Uterus (tissue), 4 donors: Measurements from ENCODE around the gene ZC3H15. TPM values are rescaled to one million over a fixed set of nuclear protein-coding genes. Genes with fewer than 3 reads are reported as not detected.

Experiments used
- DNase-seq, 2 donors: peaks; one replicate each; pipeline ENCODE4 v3.0.0-alpha.2; 2019 to 2020
- H3K27ac ChIP-seq, 2 donors: fragments of 200-600 bp; sonication (generic); 1 replicate in 1 of 2; 2 replicates in 1 of 2; pipeline ENCODE4 v1.5.1; 2016 to 2018
- H3K27me3 ChIP-seq, 2 donors: fragments of 200-600 bp; sonication (generic); one replicate each; pipeline ENCODE4 v1.5.1; 2018 to 2019; ENCODE audit warnings: control low read depth in 1 of 2
- H3K36me3 ChIP-seq, 2 donors: fragments of 200-600 bp; sonication (generic); one replicate each; pipeline ENCODE4 v1.5.1; 2019; ENCODE audit warnings: control low read depth in 1 of 2
- H3K4me1 ChIP-seq, 2 donors: fragments of 200-600 bp; sonication (generic); one replicate each; pipeline ENCODE4 v1.5.1; 2018 to 2019; ENCODE audit warnings: control low read depth in 1 of 2
- H3K4me3 ChIP-seq, 2 donors: fragments of 200-600 bp; sonication (generic); 1 replicate in 1 of 2; 2 replicates in 1 of 2; pipeline ENCODE4 v1.5.1; 2018 to 2019; ENCODE audit warnings: mild to moderate bottlenecking in 1 of 2
- H3K9me3 ChIP-seq, 2 donors: fragments of 200-600 bp; sonication (generic); one replicate each; pipeline ENCODE4 v1.5.1; 2019; ENCODE audit warnings: control low read depth in 1 of 2
- CTCF ChIP-seq, 4 experiments: fragments of 200-600 bp in 2 of 4; fragments of 450-650 bp in 2 of 4; sonication (generic) in 2 of 4; IDR thresholded peaks; one replicate each; pipeline ENCODE4 v1.5.1; 2016 to 2019; ENCODE audit warnings: antibody characterized with exemption in 4 of 4, mild to moderate bottlenecking in 2 of 4, moderate library complexity in 1 of 4
- POLR2A ChIP-seq, 2 donors: fragments of 450-650 bp; IDR thresholded peaks; one replicate each; pipeline ENCODE4 v1.6.1; 2016; ENCODE audit warnings: antibody characterized with exemption in 2 of 2, mild to moderate bottlenecking in 1 of 2, moderate library complexity in 1 of 2
- intact Hi-C: fragments of 100-400 bp; cut with DNase I; formaldehyde crosslinking; loops from one replicate; pipeline ENCODE4 v1.15.1; 2023; ENCODE audit warnings: low total_unique reads
- total RNA-seq, 4 donors: library from RNA; depleted of rRNA in 3 of 4; stranded (reverse); fragments of >200 nt in 3 of 4; gene quantifications; one replicate each; pipeline versions ENCODE4 v1.1.0 to v1.2.4, GENCODE V29; 2014 to 2023
- donor health status: DM: yes; HTN: yes; CAD: no.

The ZC3H15 gene
- total RNA-seq, 4 donors from 2014 or later: 28.2 to 82.1 (median 49.5) TPM

- TF ChIP-seq POLR2A (IDR thresholded peaks at IDR 0.05): no peak
- TF ChIP-seq CTCF (IDR thresholded peaks at IDR 0.05): no peak
- H3K27ac ChIP-seq: no peak overlapping the region
- no peaks in the 10 kb centered on the region for H3K9me3 ChIP-seq
- no peak for DNase-seq
- H3K4me1 ChIP-seq: no peaks in the 10 kb centered on the region
- H3K4me3 ChIP-seq: no peak overlapping the region
- H3K36me3 ChIP-seq: no peaks in the 10 kb centered on the region
- intact Hi-C loops: no loop called here
- H3K27me3 ChIP-seq: no peaks in the 10 kb centered on the region
These were observed 42.2 kb upstream of the ZC3H15 start for GRCh38 chr2:186443851-186444250.

- H3K27ac ChIP-seq: no peak overlapping the region
- intact Hi-C loops: no loop called here
- no peak for TF ChIP-seq POLR2A (IDR thresholded peaks at IDR 0.05)
- no peak for TF ChIP-seq CTCF (IDR thresholded peaks at IDR 0.05)
- no peaks in the 10 kb centered on the region for H3K27me3 ChIP-seq
- H3K36me3 ChIP-seq: no peaks in the 10 kb centered on the region
- no peaks in the 10 kb centered on the region for H3K4me1 ChIP-seq
- DNase-seq: no peak
- no peak overlapping the region for H3K4me3 ChIP-seq
- no peaks in the 10 kb centered on the region for H3K9me3 ChIP-seq
These were observed 40.6 kb upstream of the ZC3H15 start for GRCh38 chr2:186445506-186445905.

- Histone ChIP-seq H3K4me1 (no peaks in the 10 kb centered on the region), H3K4me3 (no peak overlapping the region), H3K36me3 (no peaks in the 10 kb centered on the region), H3K27ac (no peak overlapping the region), H3K9me3 (no peaks in the 10 kb centered on the region), H3K27me3 (no peaks in the 10 kb centered on the region)
- intact Hi-C loops: no loop called here
- DNase-seq: no peak
- TF ChIP-seq POLR2A (IDR thresholded peaks at IDR 0.05) (no peak), CTCF (IDR thresholded peaks at IDR 0.05) (no peak)
These were observed 30.4 kb upstream of the ZC3H15 start for GRCh38 chr2:186455613-186456012.

- intact Hi-C loops: no loop called here
- Histone ChIP-seq H3K4me1 (no peaks in the 10 kb centered on the region), H3K36me3 (no peaks in the 10 kb centered on the region), H3K27me3 (no peaks in the 10 kb centered on the region), H3K4me3 (no peak overlapping the region), H3K27ac (no peak overlapping the region), H3K9me3 (no peaks in the 10 kb centered on the region)
- TF ChIP-seq POLR2A (IDR thresholded peaks at IDR 0.05) (no peak), CTCF (IDR thresholded peaks at IDR 0.05) (no peak)
- DNase-seq: no peak
These were observed 29.1 kb upstream of the ZC3H15 start for GRCh38 chr2:186456941-186457340.

GRCh38 chr2:186457908-186458307, 28.2 kb upstream of the ZC3H15 start:
- TF ChIP-seq POLR2A (IDR thresholded peaks at IDR 0.05) (no peak), CTCF (IDR thresholded peaks at IDR 0.05) (no peak)
- no peak for DNase-seq
- H3K9me3 ChIP-seq: no peaks in the 10 kb centered on the region
- intact Hi-C loops: no loop called here
- H3K27me3 ChIP-seq: no peaks in the 10 kb centered on the region
- H3K4me1 ChIP-seq: no peaks in the 10 kb centered on the region
- no peak overlapping the region for H3K4me3 ChIP-seq
- no peak overlapping the region for H3K27ac ChIP-seq
- no peaks in the 10 kb centered on the region for H3K36me3 ChIP-seq
